HEK293T (cell line): Measurements from ENCODE around the gene H3-3A.

Experiments
- BHLHE40 ChIP-seq: fragments of 450-650 bp; IDR thresholded peaks from 2 replicates; pipeline ENCODE4 v1.6.1; 2016; ENCODE audit warnings: mild to moderate bottlenecking, moderate library complexity, borderline replicate concordance
- FOXA1 ChIP-seq: fragments of 450-650 bp; IDR thresholded peaks from 2 replicates; pipeline ENCODE4 v1.6.1; 2016; ENCODE audit warnings: mild to moderate bottlenecking
- FOXM1 ChIP-seq: fragments of 450-650 bp; IDR thresholded peaks from 2 replicates; pipeline ENCODE4 v1.6.1; 2017; ENCODE audit warnings: mild to moderate bottlenecking, borderline replicate concordance
- SP1 ChIP-seq: fragments of 450-650 bp; IDR thresholded peaks from 2 replicates; pipeline ENCODE4 v1.6.1; 2017

GRCh38 chr1:226052061-226052460 is 10.5 kb upstream of the H3-3A start:
- TF ChIP-seq SP1 (no peak), FOXM1 (no peak), FOXA1 (no peak), BHLHE40 (no peak)
